Measurements from ENCODE around the gene AFG1L.
"Not testable (repeated sequence)": the region's sequence is repeated elsewhere in the genome, so short reads cannot be mapped to it uniquely, and the experiment has no call there.

AFG1L gene

GRCh38 chr6:108309844-108310243 is 15.0 kb downstream of the AFG1L start:
- no peak overlapping the region for H3K4me3 ChIP-seq (ENCODE audit: low read length)
- TF ChIP-seq CTCF (IDR thresholded peaks at IDR 0.05; ENCODE audit: insufficient read depth, low read depth, low read length, missing control alignments), result no peak
- no peak for DNase-seq (ENCODE audit: low read depth)

GRCh38 chr6:108312605-108313004 is 17.8 kb downstream of the AFG1L start:
- no peak for DNase-seq (ENCODE audit: low read depth)
- H3K4me3 ChIP-seq (ENCODE audit: low read length), result no peak overlapping the region
- no peak for TF ChIP-seq CTCF (IDR thresholded peaks at IDR 0.05; ENCODE audit: insufficient read depth, low read depth, low read length, missing control alignments)

- DNase-seq (ENCODE audit: low read depth), result peak; percentile 19
- no peak overlapping the region for H3K4me3 ChIP-seq (ENCODE audit: low read length)
- TF ChIP-seq CTCF (IDR thresholded peaks at IDR 0.05; ENCODE audit: insufficient read depth, low read depth, low read length, missing control alignments), result no peak
Measured at GRCh38 chr6:108321253-108321747, 26.4 kb downstream of the AFG1L start.

DNA sequence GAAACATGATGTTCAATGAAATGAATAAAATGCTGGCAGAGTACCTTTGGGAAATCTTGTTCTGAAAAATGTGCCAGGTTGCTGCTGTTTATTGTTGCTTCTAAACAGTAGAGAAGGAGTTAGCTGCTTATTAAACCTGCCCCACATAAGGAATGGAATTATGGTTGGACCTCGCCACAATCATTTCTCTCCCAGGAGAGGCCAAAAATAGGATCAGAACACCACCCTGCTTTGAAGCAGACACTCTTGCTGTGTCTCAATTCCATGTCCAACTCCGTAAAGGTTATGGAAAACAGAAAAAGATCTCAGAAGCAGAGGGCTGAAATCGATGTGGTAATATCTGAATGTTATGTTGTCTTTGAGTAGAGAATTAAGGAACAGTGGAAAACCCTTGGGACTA is 27.9 kb downstream of the AFG1L start:
- no peak for DNase-seq (ENCODE audit: low read depth)
- TF ChIP-seq CTCF (IDR thresholded peaks at IDR 0.05; ENCODE audit: insufficient read depth, low read depth, low read length, missing control alignments), result no peak
- H3K4me3 ChIP-seq (ENCODE audit: low read length), result no peak overlapping the region

- H3K4me3 ChIP-seq (ENCODE audit: low read length), result no peak overlapping the region
- no peak for TF ChIP-seq CTCF (IDR thresholded peaks at IDR 0.05; ENCODE audit: insufficient read depth, low read depth, low read length, missing control alignments)
- DNase-seq (ENCODE audit: low read depth), result no peak
Measured at GRCh38 chr6:108323710-108324466, 29.0 kb downstream of the AFG1L start.

GRCh38 chr6:108330221-108330785 is 35.4 kb downstream of the AFG1L start:
- DNase-seq (ENCODE audit: low read depth), result not testable (repeated sequence)

DNA sequence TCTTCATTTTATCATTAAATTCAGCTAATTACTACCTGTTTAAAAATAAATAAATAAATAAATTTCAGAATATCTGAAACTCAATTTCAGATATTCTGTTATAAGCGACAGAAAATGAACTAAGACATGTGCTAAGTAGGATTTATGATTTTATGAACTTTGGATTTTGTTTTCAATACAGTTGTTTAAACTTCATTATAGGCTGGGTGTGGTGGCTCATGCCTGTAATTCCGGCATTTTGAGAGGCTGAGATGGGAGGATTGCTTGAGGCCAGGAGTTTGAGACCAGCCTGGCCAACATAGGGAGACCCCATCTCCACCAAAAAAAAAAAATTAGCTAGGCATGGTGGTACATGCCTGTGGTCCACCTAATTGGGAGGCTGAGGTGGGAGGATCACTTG is 36.0 kb downstream of the AFG1L start:
- H3K4me3 ChIP-seq (ENCODE audit: low read length), result no peak overlapping the region
- DNase-seq (ENCODE audit: low read depth), result no peak
- TF ChIP-seq CTCF (IDR thresholded peaks at IDR 0.05; ENCODE audit: insufficient read depth, low read depth, low read length, missing control alignments), result no peak

More at GRCh38 chr6:108330221-108330785, 35.4 kb downstream of the AFG1L start:
- H3K4me3 ChIP-seq (ENCODE audit: low read length), result not testable (repeated sequence)

Data from epithelial cell of esophagus (primary cell).